Measurements from ENCODE around the gene DHFR. TPM values are rescaled to one million over a fixed set of nuclear protein-coding genes. Genes with fewer than 3 reads are reported as not detected.

Gene DHFR
- total RNA-seq, 4 donors from 2014 or later: 0.89 to 3.6 (median 2.1) TPM

DNA sequence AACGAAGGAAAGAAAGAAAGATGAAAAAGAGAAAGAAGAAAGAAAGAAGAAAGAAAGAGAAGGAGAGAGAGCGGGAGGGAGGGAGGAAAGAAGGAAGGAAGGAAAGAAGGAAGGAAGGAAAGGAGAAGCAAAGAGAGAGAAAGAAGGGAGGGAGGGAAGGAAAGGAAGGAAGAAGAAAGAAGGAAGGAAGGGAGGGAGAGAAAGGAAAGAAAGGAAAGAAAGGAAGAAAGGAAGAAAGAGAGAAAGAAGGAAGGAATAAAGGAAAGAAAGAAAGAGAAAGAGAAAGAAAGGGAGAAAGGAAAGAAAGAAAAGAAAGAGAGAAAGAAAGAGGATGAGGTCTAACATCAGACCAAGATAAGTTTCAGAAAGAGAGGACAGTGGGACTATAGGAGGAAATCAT, 75.7 kb downstream of the DHFR start:
- TF ChIP-seq, protein P1, sequence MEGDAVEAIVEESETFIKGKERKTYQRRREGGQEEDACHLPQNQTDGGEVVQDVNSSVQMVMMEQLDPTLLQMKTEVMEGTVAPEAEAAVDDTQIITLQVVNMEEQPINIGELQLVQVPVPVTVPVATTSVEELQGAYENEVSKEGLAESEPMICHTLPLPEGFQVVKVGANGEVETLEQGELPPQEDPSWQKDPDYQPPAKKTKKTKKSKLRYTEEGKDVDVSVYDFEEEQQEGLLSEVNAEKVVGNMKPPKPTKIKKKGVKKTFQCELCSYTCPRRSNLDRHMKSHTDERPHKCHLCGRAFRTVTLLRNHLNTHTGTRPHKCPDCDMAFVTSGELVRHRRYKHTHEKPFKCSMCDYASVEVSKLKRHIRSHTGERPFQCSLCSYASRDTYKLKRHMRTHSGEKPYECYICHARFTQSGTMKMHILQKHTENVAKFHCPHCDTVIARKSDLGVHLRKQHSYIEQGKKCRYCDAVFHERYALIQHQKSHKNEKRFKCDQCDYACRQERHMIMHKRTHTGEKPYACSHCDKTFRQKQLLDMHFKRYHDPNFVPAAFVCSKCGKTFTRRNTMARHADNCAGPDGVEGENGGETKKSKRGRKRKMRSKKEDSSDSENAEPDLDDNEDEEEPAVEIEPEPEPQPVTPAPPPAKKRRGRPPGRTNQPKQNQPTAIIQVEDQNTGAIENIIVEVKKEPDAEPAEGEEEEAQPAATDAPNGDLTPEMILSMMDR (IDR thresholded peaks at IDR 0.05): no peak
- TF ChIP-seq POLR2A (IDR thresholded peaks at IDR 0.05): no peak
- WGBS, 2 donors: 90 to 93% methylated on average over 2 of the region's 2 CpGs
- no peak for DNase-seq (ENCODE audit: low spot score in 2 of 2)
- intact Hi-C loops (cut with DNase I; ENCODE audit: low total_unique reads): no loop called here
- H3K4me3 ChIP-seq (ENCODE audit: low read depth, poor library complexity, severe bottlenecking): no peak overlapping the region

DNA sequence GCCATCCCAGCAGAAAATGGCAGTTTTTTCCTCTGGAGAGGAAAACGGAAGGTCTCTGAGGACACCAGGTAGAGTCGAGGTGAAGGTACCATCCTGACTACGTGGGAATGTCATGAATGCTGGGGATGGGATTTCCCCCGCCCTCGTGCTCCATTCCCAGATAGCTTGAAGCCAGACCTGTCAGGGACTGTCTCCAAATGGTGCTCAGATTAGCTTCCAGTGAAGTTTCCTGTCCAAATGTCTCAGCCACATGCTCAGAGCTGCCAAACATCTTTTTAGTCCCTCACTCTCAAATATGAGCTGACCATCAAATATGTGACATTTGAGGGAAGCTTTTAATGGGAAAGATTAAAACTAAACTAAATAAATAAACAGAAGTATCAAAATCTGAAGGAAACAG, 77.1 kb downstream of the DHFR start:
- 17 to 22% methylated on average over 5 of the region's 5 CpGs for WGBS, 2 donors
- DNase-seq (ENCODE audit: low spot score in 2 of 2): no peak
- H3K4me3 ChIP-seq (ENCODE audit: low read depth, poor library complexity, severe bottlenecking): no peak overlapping the region
- no peak for TF ChIP-seq POLR2A (IDR thresholded peaks at IDR 0.05)
- TF ChIP-seq, protein P1 (IDR thresholded peaks at IDR 0.05): no peak
- intact Hi-C loops (cut with DNase I; ENCODE audit: low total_unique reads): no loop called here

DNA sequence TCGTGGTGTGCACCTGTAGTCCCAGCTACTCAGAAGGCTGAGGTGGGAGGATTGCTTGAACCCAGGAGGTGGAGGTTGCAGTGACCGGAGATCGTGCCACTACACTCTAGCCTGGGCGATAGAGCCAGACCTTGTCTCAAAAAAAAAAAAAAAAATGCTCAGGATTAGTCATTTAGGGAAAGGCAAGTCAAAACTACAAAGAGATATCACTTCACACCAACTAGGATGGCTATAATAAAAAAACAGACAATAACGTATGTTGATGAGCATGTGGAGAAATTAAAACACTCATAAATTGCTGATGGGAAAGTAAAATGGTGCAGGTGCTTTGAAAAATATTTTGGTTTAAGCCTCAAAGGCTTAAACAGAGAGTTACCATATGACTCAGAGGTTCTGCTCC, 78.4 kb downstream of the DHFR start:
- TF ChIP-seq, protein P1 (IDR thresholded peaks at IDR 0.05): no peak
- no peak for TF ChIP-seq POLR2A (IDR thresholded peaks at IDR 0.05)
- H3K4me3 ChIP-seq (ENCODE audit: low read depth, poor library complexity, severe bottlenecking): no peak overlapping the region
- intact Hi-C loops (cut with DNase I; ENCODE audit: low total_unique reads): no loop called here
- WGBS, 2 donors: 78 to 88% methylated on average over 5 of the region's 5 CpGs
- no peak for DNase-seq (ENCODE audit: low spot score in 2 of 2)

Other genes with a start within 250 kb of the DHFR start
- 10 to 100 TPM; 11.7 to 19.2 (median 13.4) TPM for gene ZFYVE16, start 246.9 kb downstream of the DHFR start, total RNA-seq
- gene FAM151B, start 166.9 kb downstream of the DHFR start, total RNA-seq: 1 to 10 TPM in 2 of 4 donors, under 1 TPM in 2; 0.38 to 2.1 (median 1.3) TPM
- not detected for gene ANKRD34B, start 84.7 kb downstream of the DHFR start, total RNA-seq
- 10 to 100 TPM in 3 of 4 donors, 1 to 10 TPM in 1; 8.4 to 17.1 (median 11.4) TPM for gene MSH3, start 331 bp downstream of the DHFR start, total RNA-seq